WTC11 (cell line): ENCODE measurements around the gene KLRK1.
"Not testable (repeated sequence)": the region's sequence is repeated elsewhere in the genome, so short reads cannot be mapped to it uniquely, and the experiment has no call there.

Experiments
- CBFB ChIP-seq: sonication (generic); formaldehyde crosslinking; IDR thresholded peaks from 2 replicates; pipeline ENCODE4 v1.8.1; 2022; ENCODE audit warnings: mild to moderate bottlenecking, low read depth, missing genetic modification reagents
- CREB1 ChIP-seq: sonication (generic); formaldehyde crosslinking; IDR thresholded peaks from 2 replicates; pipeline ENCODE4 v1.8.0; 2023; ENCODE audit warnings: mild to moderate bottlenecking, missing genetic modification reagents
- CTCF ChIP-seq: fragments of 200-600 bp; IDR thresholded peaks from 2 replicates; pipeline ENCODE4 v1.8.0; 2022; ENCODE audit warnings: antibody characterized with exemption
- SMAD3 ChIP-seq: sonication (generic); formaldehyde crosslinking; IDR thresholded peaks from 2 replicates; pipeline ENCODE4 v1.8.0; 2022; ENCODE audit warnings: missing genetic modification reagents, mild to moderate bottlenecking, borderline replicate concordance
- SP1 ChIP-seq: sonication (generic); formaldehyde crosslinking; conservative IDR thresholded peaks from 2 replicates; pipeline ENCODE4 v1.8.1; 2022; ENCODE audit warnings: missing genetic modification reagents
- ZBTB21 ChIP-seq: sonication (generic); formaldehyde crosslinking; IDR thresholded peaks from 2 replicates; pipeline ENCODE4 v1.8.1; 2023; ENCODE audit warnings: mild to moderate bottlenecking, missing genetic modification reagents, borderline replicate concordance

- TF ChIP-seq SP1; CREB1 (CRISPR knock-in tag); CTCF; CBFB (CRISPR knock-in tag); ZBTB21 (CRISPR knock-in tag); SMAD3: not testable (repeated sequence)
Observed at GRCh38 chr12:10351457-10351856, 38.4 kb downstream of the KLRK1 start.
